Keratinocyte (primary cell): ENCODE results near the gene SMIM35. TPM values are rescaled to one million over a fixed set of nuclear protein-coding genes. Genes with fewer than 3 reads are reported as not detected.

ENCODE experiments used
- DNase-seq: peaks from one replicate; pipeline ENCODE4 v3.0.0-alpha.2; 2011; ENCODE audit warnings: low read depth, missing footprints, low spot score
- FAIRE-seq: peaks from 2 replicates; lab custom pipeline; 2011; peaks lifted over from hg19 to GRCh38; lab: Jason Lieb, UNC
- H2AFZ ChIP-seq: 2 replicates; pipeline ENCODE4 v1.6.0; 2012; ENCODE audit warnings: low read length, control low read depth, inconsistent platforms; ENCODE audit not compliant: control insufficient read depth
- H3K27ac ChIP-seq: 2 replicates; pipeline ENCODE4 v1.5.1; 2011; ENCODE audit warnings: low read length; ENCODE audit not compliant: control insufficient read depth, insufficient read depth
- H3K27me3 ChIP-seq: 3 replicates; pipeline ENCODE4 v1.6.0; 2011; ENCODE audit warnings: low read length; ENCODE audit not compliant: control insufficient read depth, insufficient read depth; ENCODE audit errors: extremely low read depth
- H3K36me3 ChIP-seq, 2 experiments: 2 replicates in 1 of 2; 3 replicates in 1 of 2; pipeline ENCODE4 v1.5.1; 2011; ENCODE audit warnings: low read length in 2 of 2, mild to moderate bottlenecking in 1 of 2; ENCODE audit not compliant: control insufficient read depth in 2 of 2, insufficient read depth in 2 of 2; ENCODE audit errors: extremely low read depth in 1 of 2
- H3K4me1 ChIP-seq: 3 replicates; pipeline ENCODE4 v1.5.1; 2011; ENCODE audit warnings: low read length; ENCODE audit not compliant: control insufficient read depth, insufficient read depth; ENCODE audit errors: extremely low read depth
- H3K4me2 ChIP-seq: 3 replicates; pipeline ENCODE4 v1.6.0; 2011; ENCODE audit warnings: low read depth, low read length; ENCODE audit not compliant: control insufficient read depth, insufficient read depth; ENCODE audit errors: extremely low read depth
- H3K4me3 ChIP-seq, 3 experiments: fragments of 200-600 bp in 1 of 3; sonication (generic) in 1 of 3; 2 replicates in 2 of 3; 3 replicates in 1 of 3; pipeline ENCODE4 v1.5.1; 2011 to 2016; ENCODE audit warnings: low read length in 3 of 3, mild to moderate bottlenecking in 3 of 3, control low read depth in 2 of 3, inconsistent platforms in 1 of 3, low read depth in 1 of 3, mixed read lengths in 1 of 3, mixed run types in 1 of 3, moderate library complexity in 1 of 3; ENCODE audit not compliant: control insufficient read depth in 2 of 3, insufficient read depth in 2 of 3; ENCODE audit errors: extremely low read depth in 1 of 3
- H3K79me2 ChIP-seq: 2 replicates; pipeline ENCODE4 v1.6.0; 2012; ENCODE audit warnings: low read length; ENCODE audit not compliant: control insufficient read depth, insufficient read depth
- H3K9ac ChIP-seq: 3 replicates; pipeline ENCODE4 v1.6.0; 2011; ENCODE audit warnings: low read length; ENCODE audit not compliant: control insufficient read depth, insufficient read depth; ENCODE audit errors: extremely low read depth
- H3K9me1 ChIP-seq: 3 replicates; pipeline ENCODE4 v1.6.0; 2011; ENCODE audit warnings: low read length; ENCODE audit not compliant: control insufficient read depth, insufficient read depth; ENCODE audit errors: extremely low read depth
- H3K9me3 ChIP-seq: 2 replicates; pipeline ENCODE4 v1.5.1; 2012; ENCODE audit warnings: low read depth, low read length; ENCODE audit not compliant: control insufficient read depth
- H4K20me1 ChIP-seq: 3 replicates; pipeline ENCODE4 v1.6.0; 2011; ENCODE audit warnings: low read length; ENCODE audit not compliant: control insufficient read depth, insufficient read depth; ENCODE audit errors: extremely low read depth
- CTCF ChIP-seq, 3 experiments: IDR thresholded peaks in 1 of 3; conservative IDR thresholded peaks in 1 of 3; optimal IDR thresholded peaks in 1 of 3; 2 replicates in 2 of 3; 3 replicates in 1 of 3; pipeline versions ENCODE3 to v1.5.1; 2011; ENCODE audit warnings: low read length in 3 of 3, mild to moderate bottlenecking in 3 of 3, moderate library complexity in 2 of 3, control low read depth in 1 of 3, inconsistent platforms in 1 of 3; ENCODE audit not compliant: insufficient read depth in 2 of 3; ENCODE audit errors: extremely low read depth in 1 of 3
- EZH2 ChIP-seq: IDR thresholded peaks from one replicate; pipeline ENCODE4 v1.6.1; 2012; ENCODE audit warnings: inconsistent platforms, mild to moderate bottlenecking, low read length, moderate library complexity
- dilution Hi-C: fragments of 300-500 bp; cut with MboI; formaldehyde crosslinking; loops from one replicate; pipeline ENCODE4 v1.7.0; 2020; ENCODE audit warnings: low sequenced_read_pairs; ENCODE audit not compliant: extremely low pct_ligation_motif_present
- polyA minus RNA-seq, 3 experiments: library from RNA; depleted of rRNA, polyadenylated mRNA; stranded (reverse); fragments of >200 nt; gene quantifications; 1 replicate in 1 of 3; 2 replicates in 1 of 3; 3 replicates in 1 of 3; pipeline ENCODE4 v1.2.3, GENCODE V29; 2011
- polyA plus RNA-seq, 5 experiments: library from polyadenylated mRNA; depleted of rRNA in 3 of 5; stranded (reverse) in 3 of 5; stranded (forward) in 1 of 5; unstranded in 1 of 5; fragments of >200 nt; gene quantifications; 1 replicate in 1 of 5; 2 replicates in 3 of 5; 3 replicates in 1 of 5; pipeline versions ENCODE4 v1.2.1 to v1.2.3, GENCODE V29; 2011 to 2012; ENCODE audit warnings: missing spikeins in 2 of 5, low read depth in 1 of 5, low replicate concordance in 1 of 5

Gene SMIM35
- polyA plus RNA-seq (not detected in 3 replicates), polyA minus RNA-seq (not detected in 3 replicates)
- polyA plus RNA-seq (2011; ENCODE audit: low read depth), result not detected
- polyA plus RNA-seq (2011; cell fraction: cytosol; rRNA removed), result not detected in 2 replicates
- polyA plus RNA-seq (2011; cell fraction: nucleus; rRNA removed), result not detected in 2 replicates
- not detected in 2 replicates for polyA plus RNA-seq (2012; ENCODE audit: low replicate concordance)
- not detected for polyA minus RNA-seq (2011; cell fraction: cytosol; rRNA and poly(A)+ RNA removed)
- polyA minus RNA-seq (2011; cell fraction: nucleus; rRNA and poly(A)+ RNA removed), result not detected in 2 replicates

- Histone ChIP-seq H3K9me3 (peaks cover 21% of the 10 kb centered on the region), H4K20me1 (no peaks in the 10 kb centered on the region), H3K36me3 (no peaks in the 10 kb centered on the region), H3K4me3 (no peak within 1 kb of the TSS), H2AFZ (no peak within 1 kb of the TSS), H3K27ac (no peak within 1 kb of the TSS), H3K79me2 (no peaks in the 10 kb centered on the region), H3K4me1 (peaks cover 3% of the 10 kb centered on the region), H3K27me3 (no peaks in the 10 kb centered on the region), H3K4me2 (no peak within 1 kb of the TSS), H3K9ac (no peak within 1 kb of the TSS), H3K9me1 (no peaks in the 10 kb centered on the region)
- DNase-seq, result no peak
- dilution Hi-C loops, result no loop called here
- TF ChIP-seq EZH2, result no peak
- TF ChIP-seq CTCF (optimal IDR thresholded peaks at IDR 0.05 in 1 of 3, IDR thresholded peaks at IDR 0.05 in 1 of 3, conservative IDR thresholded peaks at IDR 0.05 in 1 of 3; ENCODE audit: extremely low read depth in 1 of 3, insufficient read depth in 2 of 3, low read length in 3 of 3), result no peak
- no peak for FAIRE-seq
Measured at GRCh38 chr11:118086913-118087768, at the start of gene SMIM35. Gene SMIM35, minus strand, starts transcription at chr11:118086963. Its CDS starts 206 bp downstream, at chr11:118086757.

DNA sequence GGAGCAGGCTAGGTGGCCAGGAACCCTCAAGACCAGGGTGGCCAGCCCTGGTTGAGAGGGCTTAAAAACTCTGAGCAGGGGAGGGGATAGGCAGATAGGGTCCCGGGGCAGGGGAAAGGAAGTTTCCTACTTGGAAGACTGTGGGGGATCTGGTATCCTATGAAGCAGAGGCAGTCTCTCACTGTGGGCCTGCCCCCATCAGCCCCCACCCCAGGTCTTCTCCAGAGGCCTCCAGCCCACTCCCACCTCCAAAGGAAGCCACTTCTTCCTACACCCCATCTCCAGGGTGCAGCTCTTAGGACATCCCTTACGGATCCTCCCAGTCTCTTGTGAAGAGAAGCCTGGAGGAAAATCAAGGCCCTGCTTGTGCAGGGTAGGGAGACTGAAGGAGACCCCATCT lies 49.6 kb upstream of the SMIM35 start:
- Histone ChIP-seq H3K9me1 (no peaks in the 10 kb centered on the region), H3K9me3 (no peaks in the 10 kb centered on the region), H4K20me1 (no peaks in the 10 kb centered on the region), H3K9ac (no peak overlapping the region), H3K4me2 (no peak overlapping the region), H2AFZ (no peak overlapping the region), H3K79me2 (no peaks in the 10 kb centered on the region), H3K36me3 (no peaks in the 10 kb centered on the region), H3K4me1 (peaks cover 13% of the 10 kb centered on the region), H3K27me3 (peaks cover 4% of the 10 kb centered on the region), H3K4me3 (no peak overlapping the region), H3K27ac (no peak overlapping the region)
- dilution Hi-C loops, result no loop called here
- FAIRE-seq (no peak), DNase-seq (no peak)
- TF ChIP-seq CTCF (optimal IDR thresholded peaks at IDR 0.05 in 1 of 3, IDR thresholded peaks at IDR 0.05 in 1 of 3, conservative IDR thresholded peaks at IDR 0.05 in 1 of 3; ENCODE audit: extremely low read depth in 1 of 3, insufficient read depth in 2 of 3, low read length in 3 of 3) (no peak), EZH2 (no peak)
